GM21737 (cell line): ENCODE measurements around the gene HYI.

Source experiments
- ATAC-seq: cut with Tn5 transposase; IDR thresholded peaks from one replicate; pipeline ENCODE4 v1.9.1; 2021; ENCODE audit warnings: mild to moderate bottlenecking, moderate library complexity; ENCODE audit not compliant: unreplicated experiment

Gene HYI

DNA sequence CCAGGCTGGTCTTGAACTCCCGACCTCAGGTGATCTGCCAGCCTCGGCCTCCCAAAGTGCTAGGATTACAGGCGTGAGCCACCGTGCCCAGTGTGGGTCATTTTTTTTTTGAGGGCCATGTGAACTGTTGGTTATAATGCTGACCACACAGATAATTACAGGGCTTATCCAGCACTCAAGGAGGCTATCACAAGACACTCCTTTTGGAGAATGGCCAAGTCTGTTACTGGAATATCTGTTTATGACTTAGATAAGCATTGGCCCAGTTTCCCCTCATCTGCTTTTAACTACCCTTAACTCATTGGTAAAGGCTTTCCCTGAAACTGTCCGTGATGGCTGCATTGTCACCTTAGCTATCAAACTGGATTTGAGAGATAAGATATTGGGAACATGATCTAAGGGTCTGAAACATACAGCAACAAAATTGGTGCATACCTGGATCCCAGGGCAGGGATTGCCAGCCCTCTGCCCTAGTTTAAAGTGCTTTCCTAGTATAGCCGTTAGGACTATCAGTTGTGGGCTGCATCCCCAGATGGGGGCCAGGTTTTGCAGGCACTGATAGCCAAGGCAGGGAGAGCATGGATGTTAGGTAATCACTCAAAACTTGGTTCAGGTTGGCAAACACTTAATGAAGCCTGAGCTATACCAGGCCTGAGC is 48.4 kb downstream of the HYI start:
- no peak for ATAC-seq

GRCh38 chr1:43404353-43404752 is 49.4 kb downstream of the HYI start:
- no peak for ATAC-seq

- no peak for ATAC-seq
Observed at GRCh38 chr1:43402089-43402865, 51.5 kb downstream of the HYI start.
